Small intestine (tissue), 7 donors: ENCODE results near the gene GPRC5B. TPM values are rescaled to one million over a fixed set of nuclear protein-coding genes. Genes with fewer than 3 reads are reported as not detected.

Experiments used
- DNase-seq, 2 donors: peaks; one replicate each; pipeline versions ENCODE4 v3.0.0 to v3.0.0-alpha.2; 2013
- FAIRE-seq: peaks from 2 replicates; lab custom pipeline; 2012; peaks lifted over from hg19 to GRCh38; lab: Jason Lieb, UNC
- H3K27ac ChIP-seq, 3 donors: one replicate each; pipeline ENCODE4 v1.5.1; 2013; ENCODE audit warnings: low read length in 2 of 3, mild to moderate bottlenecking in 2 of 3, control low read depth in 1 of 3, inconsistent platforms in 1 of 3, low read depth in 1 of 3, moderate library complexity in 1 of 3
- H3K27me3 ChIP-seq, 3 donors: one replicate each; pipeline ENCODE4 v1.6.1; 2013; ENCODE audit warnings: low read length in 3 of 3, inconsistent platforms in 1 of 3; ENCODE audit not compliant: control insufficient read depth in 3 of 3, insufficient read depth in 3 of 3
- H3K36me3 ChIP-seq, 3 donors: one replicate each; pipeline ENCODE4 v1.6.1; 2013; ENCODE audit warnings: low read length in 3 of 3, inconsistent platforms in 1 of 3, low read depth in 1 of 3, mild to moderate bottlenecking in 1 of 3, moderate library complexity in 1 of 3; ENCODE audit not compliant: control insufficient read depth in 3 of 3, insufficient read depth in 2 of 3
- H3K4me1 ChIP-seq, 3 donors: one replicate each; pipeline ENCODE4 v1.6.1; 2013; ENCODE audit warnings: low read length in 2 of 3, inconsistent platforms in 1 of 3, low read depth in 1 of 3, mild to moderate bottlenecking in 1 of 3, moderate library complexity in 1 of 3; ENCODE audit not compliant: control insufficient read depth in 3 of 3, insufficient read depth in 2 of 3
- H3K4me3 ChIP-seq, 3 donors: one replicate each; pipeline ENCODE4 v1.5.1; 2013; ENCODE audit warnings: low read length in 3 of 3, control low read depth in 1 of 3, inconsistent platforms in 1 of 3, low read depth in 1 of 3, mild to moderate bottlenecking in 1 of 3, moderate library complexity in 1 of 3
- H3K9me3 ChIP-seq, 2 donors: one replicate each; pipeline ENCODE4 v1.6.1; 2013; ENCODE audit warnings: low read depth in 1 of 2, low read length in 1 of 2; ENCODE audit not compliant: control insufficient read depth in 2 of 2, insufficient read depth in 1 of 2
- WGBS, 3 donors: extraction: QIAGEN DNeasy Blood & Tissue Kit; methylation state at CpG; one replicate each; pipeline ENCODE4 v1.1.7; 2013; 5-methylcytosine and 5-hydroxymethylcytosine counted together
- polyA plus RNA-seq, 4 donors: library from polyadenylated mRNA; stranded (reverse) in 3 of 4; unstranded in 1 of 4; fragments of 200-250 nt in 3 of 4; fragments of 120-200 nt in 1 of 4; gene quantifications; one replicate each; pipeline versions ENCODE4 v1.2.1 to v1.2.3, GENCODE V29; 2013
- donor health status: healthy with polysubstance abuse.
- donor health status: control.
- donor health status: control.
- donor health status: Bipolar disorder and iron deficiency.
- donor health status: healthy.

The GPRC5B gene
- polyA plus RNA-seq, 4 donors: 0.22 to 44.0 (median 9.2) TPM

GRCh38 chr16:19861133-19861532, 23.5 kb downstream of the GPRC5B start:
- H3K36me3 ChIP-seq: peaks cover 0 to 58% (median 2%) of the 10 kb centered on the region in 3 donors
- no peak overlapping the region for H3K4me3 ChIP-seq
- no peaks in the 10 kb centered on the region for H3K27me3 ChIP-seq
- no peaks in the 10 kb centered on the region for H3K9me3 ChIP-seq
- FAIRE-seq (no peak), DNase-seq (no peak)
- no peak overlapping the region for H3K27ac ChIP-seq
- 88 to 92% (median 89%) methylated on average over 3 of the region's 3 CpGs for WGBS, 3 donors
- no peaks in the 10 kb centered on the region for H3K4me1 ChIP-seq

GRCh38 chr16:19860166-19861041, 24.2 kb downstream of the GPRC5B start:
- no peak for DNase-seq
- WGBS, 3 donors: 81 to 93% (median 89%) methylated on average over 21 of the region's 21 CpGs
- Histone ChIP-seq H3K27ac (no peak overlapping the region), H3K9me3 (no peaks in the 10 kb centered on the region), H3K4me3 (no peak overlapping the region), H3K36me3 (peaks cover 0 to 53% (median 2%) of the 10 kb centered on the region in 3 donors), H3K4me1 (no peaks in the 10 kb centered on the region), H3K27me3 (no peaks in the 10 kb centered on the region)
- no peak for FAIRE-seq

GRCh38 chr16:19859603-19860002, 25.0 kb downstream of the GPRC5B start:
- DNase-seq: no peak

GRCh38 chr16:19859166-19859565, 25.5 kb downstream of the GPRC5B start:
- peaks cover 0 to 45% (median 2%) of the 10 kb centered on the region in 3 donors for H3K36me3 ChIP-seq
- no peak for DNase-seq
- H3K4me3 ChIP-seq: no peak overlapping the region
- H3K27me3 ChIP-seq: no peaks in the 10 kb centered on the region
- no peak for FAIRE-seq
- H3K4me1 ChIP-seq: no peaks in the 10 kb centered on the region
- H3K27ac ChIP-seq: no peak overlapping the region
- 90 to 92% (median 92%) methylated on average over 9 of the region's 9 CpGs for WGBS, 3 donors
- no peaks in the 10 kb centered on the region for H3K9me3 ChIP-seq

More at GRCh38 chr16:19859603-19860002, 25.0 kb downstream of the GPRC5B start:
- 88 to 91% (median 89%) methylated on average over 4 of the region's 4 CpGs for WGBS, 3 donors
- H3K27me3 ChIP-seq: no peaks in the 10 kb centered on the region
- no peak overlapping the region for H3K27ac ChIP-seq
- H3K9me3 ChIP-seq: no peaks in the 10 kb centered on the region
- no peak overlapping the region for H3K4me3 ChIP-seq
- no peaks in the 10 kb centered on the region for H3K4me1 ChIP-seq
- no peak for FAIRE-seq
- H3K36me3 ChIP-seq: peaks cover 0 to 49% (median 2%) of the 10 kb centered on the region in 3 donors

GRCh38 chr16:19858340-19859018, 26.2 kb downstream of the GPRC5B start:
- Histone ChIP-seq H3K27me3 (no peaks in the 10 kb centered on the region), H3K4me3 (no peak overlapping the region), H3K27ac (no peak overlapping the region), H3K36me3 (peaks cover 0 to 41% (median 2%) of the 10 kb centered on the region in 3 donors), H3K4me1 (no peaks in the 10 kb centered on the region), H3K9me3 (no peaks in the 10 kb centered on the region)
- FAIRE-seq (no peak), DNase-seq (no peak)
- 85 to 90% (median 89%) methylated on average over 22 of the region's 22 CpGs for WGBS, 3 donors

- no peaks in the 10 kb centered on the region for H3K27me3 ChIP-seq
- no peaks in the 10 kb centered on the region for H3K4me1 ChIP-seq
- 82 to 86% (median 82%) methylated on average over 16 of the region's 16 CpGs for WGBS, 3 donors
- no peak for DNase-seq
- no peak overlapping the region for H3K27ac ChIP-seq
- no peak overlapping the region for H3K4me3 ChIP-seq
- peaks cover 0 to 41% (median 2%) of the 10 kb centered on the region in 3 donors for H3K36me3 ChIP-seq
- no peaks in the 10 kb centered on the region for H3K9me3 ChIP-seq
- no peak for FAIRE-seq
These were observed 26.9 kb downstream of the GPRC5B start for GRCh38 chr16:19857593-19858339.

- peaks cover 0 to 30% (median 2%) of the 10 kb centered on the region in 3 donors for H3K36me3 ChIP-seq
- WGBS, 3 donors: 89 to 96% (median 90%) methylated on average over 10 of the region's 10 CpGs
- H3K4me3 ChIP-seq: no peak overlapping the region
These were observed 28.5 kb downstream of the GPRC5B start for GRCh38 chr16:19856120-19856519.

GRCh38 chr16:19854543-19854876, 30.1 kb downstream of the GPRC5B start:
- DNase-seq: no peak
- 77 to 91% (median 84%) methylated on average over 6 of the region's 6 CpGs for WGBS, 3 donors
- Histone ChIP-seq H3K36me3 (peaks cover 0 to 20% (median 2%) of the 10 kb centered on the region in 3 donors), H3K4me3 (no peak overlapping the region), H3K4me1 (no peaks in the 10 kb centered on the region), H3K9me3 (no peaks in the 10 kb centered on the region), H3K27ac (no peak overlapping the region), H3K27me3 (no peaks in the 10 kb centered on the region)
- no peak for FAIRE-seq

More at GRCh38 chr16:19856120-19856519, 28.5 kb downstream of the GPRC5B start:
- Histone ChIP-seq H3K9me3 (no peaks in the 10 kb centered on the region), H3K27me3 (no peaks in the 10 kb centered on the region), H3K27ac (no peak overlapping the region), H3K4me1 (no peaks in the 10 kb centered on the region)
- DNase-seq (no peak), FAIRE-seq (no peak)
